NK-92 treated with Interleukin-12 subunit alpha and Interleukin-12 subunit beta, amount 100 ng/mL, for 24 hours (cell line): ENCODE data around the gene CTRL.
"Not testable (repeated sequence)": the region's sequence is repeated elsewhere in the genome, so short reads cannot be mapped to it uniquely, and the experiment has no call there.

Experiments used
- DNase-seq: peaks from one replicate; lab custom pipeline; 2025; lab: John Stamatoyannopoulos, UW

Gene CTRL

GRCh38 chr16:67941469-67942199, 10.0 kb upstream of the CTRL start:
- no peak for DNase-seq

- no peak for DNase-seq
Observed at GRCh38 chr16:67940446-67941089, 8.9 kb upstream of the CTRL start.

GRCh38 chr16:67939507-67940445, 8.1 kb upstream of the CTRL start:
- DNase-seq, result no peak

- DNase-seq, result not testable (repeated sequence)
Observed at GRCh38 chr16:67937713-67938112, 6.1 kb upstream of the CTRL start.

GRCh38 chr16:67936880-67937605, 5.4 kb upstream of the CTRL start:
- DNase-seq, result no peak

- peak; percentile 57 for DNase-seq
Observed at GRCh38 chr16:67936124-67936879, 4.6 kb upstream of the CTRL start, which contains the start of gene PSMB10. Gene PSMB10, minus strand, starts transcription at chr16:67936850. Its CDS starts 101 bp downstream, at chr16:67936749.

- peak; percentile 92 for DNase-seq
Observed at GRCh38 chr16:67935402-67936123, 3.9 kb upstream of the CTRL start.

- DNase-seq, result no peak
Observed at GRCh38 chr16:67935101-67935401, 3.4 kb upstream of the CTRL start.

GRCh38 chr16:67934306-67935100, 2.8 kb upstream of the CTRL start:
- DNase-seq, result no peak

- no peak for DNase-seq
Observed at GRCh38 chr16:67933805-67934204, 2.1 kb upstream of the CTRL start.

GRCh38 chr16:67932462-67932840, 789 bp upstream of the CTRL start:
- DNase-seq, result no peak

GRCh38 chr16:67930678-67931211, 917 bp downstream of the CTRL start:
- DNase-seq, result no peak

GRCh38 chr16:67930191-67930590, 1.5 kb downstream of the CTRL start:
- DNase-seq, result no peak

- DNase-seq, result peak; percentile 39
Observed at GRCh38 chr16:67928561-67929364, 2.9 kb downstream of the CTRL start.

- no peak for DNase-seq
Observed at GRCh38 chr16:67928147-67928546, 3.5 kb downstream of the CTRL start.

GRCh38 chr16:67927131-67927941, 4.3 kb downstream of the CTRL start:
- DNase-seq, result no peak

- no peak for DNase-seq
Observed at GRCh38 chr16:67926181-67926750, 5.4 kb downstream of the CTRL start.
